GM12891 (cell line): ENCODE measurements around the gene COL25A1.

Experiments used
- POLR2A ChIP-seq: IDR thresholded peaks from 2 replicates; pipeline ENCODE4 v1.6.1; 2011; ENCODE audit warnings: low read depth, low read length, control low read depth
- POLR2AphosphoS5 ChIP-seq: IDR thresholded peaks from 2 replicates; pipeline ENCODE4 v1.6.1; 2011; ENCODE audit warnings: low read depth, low read length, control low read depth
- POU2F2 ChIP-seq: IDR thresholded peaks from 2 replicates; pipeline ENCODE4 v1.6.1; 2011; ENCODE audit warnings: low read depth, mild to moderate bottlenecking, control low read depth, low read length, moderate library complexity
- SPI1 ChIP-seq: IDR thresholded peaks from 2 replicates; pipeline ENCODE4 v1.6.1; 2011; ENCODE audit warnings: low read depth, low read length, control low read depth
- TAF1 ChIP-seq: IDR thresholded peaks from 2 replicates; pipeline ENCODE4 v1.6.1; 2011; ENCODE audit warnings: low read depth, low read length, control low read depth

DNA sequence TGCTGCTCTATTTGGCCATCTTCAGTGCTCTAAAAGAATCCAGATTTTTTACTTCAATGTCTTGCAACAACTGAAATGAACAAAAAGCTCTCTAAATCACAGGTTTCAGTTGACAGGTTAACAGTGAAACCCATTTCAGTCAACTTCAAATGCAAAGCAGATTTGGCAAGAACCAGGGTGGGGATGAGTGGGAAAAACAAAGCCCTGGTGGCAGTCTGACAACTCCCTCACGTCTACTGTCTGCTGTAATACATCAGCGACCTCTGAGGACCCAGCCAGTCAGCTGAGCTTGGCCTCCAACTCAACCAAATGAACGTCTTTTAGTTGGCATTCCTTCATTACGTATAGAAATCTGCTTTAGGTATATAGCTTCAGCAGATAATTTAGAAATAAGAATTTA lies 95.8 kb downstream of the COL25A1 start:
- TF ChIP-seq SPI1 (no peak), POLR2AphosphoS5 (no peak), TAF1 (no peak), POLR2A (no peak), POU2F2 (no peak)
